22Rv1 (cell line): Measurements from ENCODE around the gene ATXN7L1.

ENCODE experiments used
- ZFX ChIP-seq: fragments of 450-650 bp; IDR thresholded peaks from 2 replicates; pipeline ENCODE4 v1.6.1; 2017; ENCODE audit warnings: antibody characterized with exemption, borderline replicate concordance
- TF ChIP-seq, protein P1 (sequence below): fragments of 450-650 bp; IDR thresholded peaks from 2 replicates; pipeline ENCODE4 v1.5.1; 2017; ENCODE audit warnings: mild to moderate bottlenecking

DNA sequence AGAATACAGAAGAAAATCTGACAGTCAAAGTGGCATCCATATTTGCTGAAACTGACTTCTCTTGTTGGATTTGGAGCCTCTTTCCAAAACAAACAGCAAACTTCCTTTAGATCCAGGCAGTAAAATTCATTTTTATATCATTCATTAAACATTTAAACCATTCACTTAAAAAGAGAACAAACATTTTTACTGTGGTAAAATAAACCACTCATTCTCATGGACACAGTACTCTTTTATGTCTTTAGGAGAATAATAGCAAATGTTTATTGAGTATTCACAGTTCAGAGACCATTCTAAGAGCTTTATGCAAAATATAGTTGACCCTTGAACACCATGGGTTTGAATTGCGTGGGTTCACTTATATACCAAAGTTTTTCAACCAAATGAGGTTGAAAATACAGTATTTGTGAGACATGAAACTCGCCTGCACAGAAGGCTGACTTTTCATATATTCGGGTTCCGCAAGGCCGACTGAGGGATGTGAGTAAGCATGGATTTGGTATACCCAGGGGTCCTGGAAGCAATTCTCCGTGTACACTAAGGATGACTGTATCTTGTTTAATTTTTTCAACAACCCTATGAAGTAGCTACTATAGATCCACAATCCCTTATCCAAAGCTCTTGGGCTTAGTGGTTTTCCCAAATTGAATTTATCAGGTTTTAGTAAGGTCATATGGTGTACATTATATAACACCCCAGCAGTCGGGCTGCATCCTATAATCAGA lies 49.1 kb downstream of the ATXN7L1 start:
- TF ChIP-seq, protein P1, sequence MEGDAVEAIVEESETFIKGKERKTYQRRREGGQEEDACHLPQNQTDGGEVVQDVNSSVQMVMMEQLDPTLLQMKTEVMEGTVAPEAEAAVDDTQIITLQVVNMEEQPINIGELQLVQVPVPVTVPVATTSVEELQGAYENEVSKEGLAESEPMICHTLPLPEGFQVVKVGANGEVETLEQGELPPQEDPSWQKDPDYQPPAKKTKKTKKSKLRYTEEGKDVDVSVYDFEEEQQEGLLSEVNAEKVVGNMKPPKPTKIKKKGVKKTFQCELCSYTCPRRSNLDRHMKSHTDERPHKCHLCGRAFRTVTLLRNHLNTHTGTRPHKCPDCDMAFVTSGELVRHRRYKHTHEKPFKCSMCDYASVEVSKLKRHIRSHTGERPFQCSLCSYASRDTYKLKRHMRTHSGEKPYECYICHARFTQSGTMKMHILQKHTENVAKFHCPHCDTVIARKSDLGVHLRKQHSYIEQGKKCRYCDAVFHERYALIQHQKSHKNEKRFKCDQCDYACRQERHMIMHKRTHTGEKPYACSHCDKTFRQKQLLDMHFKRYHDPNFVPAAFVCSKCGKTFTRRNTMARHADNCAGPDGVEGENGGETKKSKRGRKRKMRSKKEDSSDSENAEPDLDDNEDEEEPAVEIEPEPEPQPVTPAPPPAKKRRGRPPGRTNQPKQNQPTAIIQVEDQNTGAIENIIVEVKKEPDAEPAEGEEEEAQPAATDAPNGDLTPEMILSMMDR = no peak
- TF ChIP-seq ZFX = no peak
